HG03342 (cell line): ENCODE results near the gene CHM.

Source experiments
- ATAC-seq: cut with Tn5 transposase; IDR thresholded peaks from one replicate; pipeline ENCODE4 v1.9.1; 2021; ENCODE audit warnings: mild to moderate bottlenecking, moderate library complexity; ENCODE audit not compliant: unreplicated experiment

The CHM gene

DNA sequence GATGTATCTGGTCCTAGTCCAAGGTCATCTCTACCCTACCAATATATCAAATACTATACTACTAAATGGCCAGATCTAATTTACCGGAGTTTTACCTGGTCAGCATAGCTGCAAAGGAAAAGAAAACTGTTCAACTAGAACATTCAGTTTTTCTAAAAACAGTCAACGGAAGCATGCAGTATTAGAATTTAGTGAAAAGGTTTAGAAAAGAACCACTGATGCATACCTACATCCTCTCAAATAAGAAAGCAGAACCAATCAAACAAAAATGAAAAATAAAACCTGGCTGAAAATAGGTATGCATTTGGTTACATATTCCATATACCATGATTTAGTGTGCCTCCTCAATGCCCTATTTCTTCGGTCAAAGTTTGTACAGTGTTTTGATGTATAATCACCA is 140.0 kb downstream of the CHM start:
- ATAC-seq: no peak

DNA sequence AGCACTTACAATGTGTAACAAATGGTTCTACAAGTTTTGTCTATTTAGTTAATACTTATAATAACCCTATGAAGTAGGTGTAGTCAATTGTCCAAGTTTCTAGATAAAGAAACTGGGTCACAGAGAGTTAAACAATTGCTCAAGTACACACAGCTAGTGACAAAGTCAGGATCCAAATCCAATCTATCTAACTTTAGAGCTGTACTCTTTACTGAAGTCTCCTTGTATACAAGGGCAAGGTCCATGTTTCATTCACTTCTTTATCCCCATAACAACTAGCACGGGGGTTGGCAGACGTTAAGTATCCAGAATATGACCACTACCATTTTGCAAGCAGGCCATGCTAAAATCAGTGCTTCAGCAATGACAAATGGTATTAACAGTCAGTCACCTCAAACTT is 141.0 kb downstream of the CHM start:
- no peak for ATAC-seq

DNA sequence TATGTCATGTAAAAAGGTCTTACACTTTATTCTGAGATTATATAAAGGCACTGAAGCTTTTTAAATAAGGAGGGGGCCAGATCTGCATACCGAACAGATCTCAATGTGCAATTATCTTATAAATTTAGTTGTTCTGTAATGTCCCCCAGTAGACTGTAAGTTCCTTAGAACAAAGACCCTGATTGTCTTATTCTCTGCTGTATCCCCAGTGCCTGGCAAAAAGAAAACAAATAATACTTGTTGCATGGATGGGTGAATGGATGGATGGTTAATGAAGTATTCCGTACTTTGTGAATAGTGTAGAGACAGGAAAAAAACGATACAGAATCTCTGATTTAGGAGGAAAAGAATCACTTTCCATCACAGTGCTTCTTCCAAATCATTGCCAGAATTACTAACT is 141.5 kb downstream of the CHM start:
- ATAC-seq: no peak

DNA sequence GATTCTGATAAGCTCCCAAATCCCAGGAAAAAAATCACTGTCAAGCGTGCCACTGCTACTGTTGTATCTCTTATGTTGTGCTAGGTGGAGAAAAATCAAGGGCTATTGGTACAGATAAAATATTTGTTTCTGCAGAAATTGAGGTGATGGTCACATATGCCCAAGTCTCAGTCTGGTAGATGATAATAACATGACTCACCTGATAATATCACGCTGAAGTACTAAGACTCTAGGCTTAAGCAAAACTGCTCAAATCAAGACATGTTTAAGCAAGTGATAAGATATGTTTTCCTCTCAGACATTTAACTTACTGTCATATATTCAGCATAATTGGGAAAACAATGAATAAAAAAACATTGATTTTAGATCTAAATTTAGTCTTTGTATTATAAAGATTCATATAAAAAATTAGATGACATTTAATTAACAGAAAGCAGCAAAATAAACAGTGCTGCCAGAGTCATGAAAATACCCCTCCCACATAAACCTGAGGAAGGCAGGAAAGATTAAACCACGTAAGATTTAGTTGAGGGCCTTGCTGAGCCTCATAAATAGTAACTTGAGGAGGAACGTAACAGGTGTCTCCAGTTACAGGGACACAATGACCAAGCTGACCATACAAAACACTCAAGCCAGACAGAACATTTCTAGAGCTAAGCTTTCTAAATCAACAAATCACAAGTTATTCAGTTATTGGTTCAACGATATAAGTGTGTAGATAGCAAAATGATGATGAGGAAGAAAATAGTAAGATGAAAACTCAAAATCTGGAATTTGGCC is 143.5 kb downstream of the CHM start:
- ATAC-seq: no peak

DNA sequence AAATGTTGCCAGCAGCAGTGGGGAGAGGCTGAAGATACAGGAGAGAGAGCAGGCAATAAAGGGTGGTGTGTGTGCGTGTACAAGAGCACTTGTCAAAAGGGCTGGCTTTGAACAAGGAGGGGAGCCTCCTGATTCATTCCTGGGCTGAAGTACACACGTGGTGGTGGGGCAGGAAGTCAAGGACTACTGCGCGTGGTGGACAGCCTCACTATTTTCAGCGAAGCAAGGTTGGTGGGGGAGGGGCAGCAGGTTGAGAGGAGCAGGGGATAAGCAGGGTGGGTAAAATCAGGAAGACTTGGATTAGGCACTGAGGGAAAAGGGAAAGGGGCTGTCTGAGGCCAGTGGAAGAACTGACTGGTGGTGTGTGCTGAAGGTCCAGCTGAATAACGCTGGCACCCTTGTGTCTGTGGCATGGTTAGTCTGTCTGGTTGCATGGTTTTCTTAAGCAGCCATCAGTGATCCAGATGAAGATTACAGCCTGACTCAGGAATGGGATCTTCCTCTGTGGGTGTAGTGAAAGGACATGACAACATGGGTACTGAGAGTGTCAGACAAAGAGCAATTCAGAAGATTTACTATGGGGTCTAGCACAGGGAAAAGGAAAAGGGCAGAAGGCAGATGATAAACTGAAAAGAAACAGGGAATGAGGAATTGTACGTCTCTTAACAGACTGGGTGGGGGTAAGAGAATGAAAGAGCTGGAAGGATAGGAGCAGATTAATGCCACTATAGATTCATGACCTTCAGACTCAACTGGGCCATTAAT is 149.8 kb downstream of the CHM start:
- no peak for ATAC-seq

DNA sequence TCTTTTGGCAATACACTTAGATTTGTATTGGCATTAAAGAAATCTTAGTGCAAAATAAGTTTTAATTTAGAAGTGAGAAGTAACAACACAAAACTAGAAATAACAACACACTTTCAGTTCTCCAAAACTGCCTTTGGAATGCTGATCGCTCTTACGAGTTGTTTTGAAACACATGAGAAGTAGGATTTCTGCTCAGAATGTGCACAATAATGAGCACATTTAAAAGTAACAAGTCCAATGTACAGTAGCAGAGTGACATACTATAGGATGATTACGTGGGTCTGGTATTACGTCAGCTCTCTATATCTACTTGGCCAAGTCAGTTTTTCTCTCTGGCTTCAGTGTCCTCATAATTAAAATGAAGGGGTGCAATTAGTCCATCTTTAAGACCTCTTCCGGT is 164.8 kb downstream of the CHM start:
- no peak for ATAC-seq

DNA sequence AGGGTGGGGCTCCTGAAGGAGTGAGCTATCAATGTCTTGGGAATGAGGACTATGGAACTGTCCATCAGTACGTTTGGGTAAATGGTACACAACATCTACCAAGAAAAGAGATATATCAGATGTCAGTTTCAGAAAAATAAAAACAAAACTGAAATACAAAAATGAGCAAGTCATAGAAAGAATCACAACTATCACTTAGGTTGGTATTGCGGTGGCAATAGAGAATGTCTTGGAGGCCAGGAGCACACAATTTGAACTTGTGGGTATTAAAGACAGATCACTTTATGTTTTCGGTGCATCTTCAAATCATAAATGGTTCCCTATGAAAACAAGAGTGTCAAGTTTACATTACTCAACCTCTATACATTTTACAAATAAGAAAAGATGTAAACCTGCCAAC is 176.8 kb downstream of the CHM start:
- ATAC-seq: no peak

DNA sequence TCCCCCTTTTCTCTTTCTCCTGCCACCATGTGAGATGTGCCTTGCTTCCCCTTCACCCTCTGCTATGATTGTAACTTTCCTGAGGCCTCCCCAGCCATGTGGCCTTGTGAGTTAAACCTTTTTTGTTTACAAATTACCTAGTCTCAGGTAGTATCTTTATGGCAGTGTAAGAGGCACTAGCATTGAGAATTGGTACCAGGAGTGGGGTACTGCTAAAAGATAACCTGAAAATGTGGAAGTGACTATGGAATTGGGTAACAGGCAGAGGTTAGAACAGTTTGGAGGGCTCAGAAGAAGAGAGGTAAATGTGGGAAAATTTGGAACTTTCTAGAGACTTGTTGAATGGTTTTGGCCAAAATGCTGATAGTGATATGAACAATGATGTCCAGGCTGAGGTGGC is 182.0 kb downstream of the CHM start:
- ATAC-seq: no peak

DNA sequence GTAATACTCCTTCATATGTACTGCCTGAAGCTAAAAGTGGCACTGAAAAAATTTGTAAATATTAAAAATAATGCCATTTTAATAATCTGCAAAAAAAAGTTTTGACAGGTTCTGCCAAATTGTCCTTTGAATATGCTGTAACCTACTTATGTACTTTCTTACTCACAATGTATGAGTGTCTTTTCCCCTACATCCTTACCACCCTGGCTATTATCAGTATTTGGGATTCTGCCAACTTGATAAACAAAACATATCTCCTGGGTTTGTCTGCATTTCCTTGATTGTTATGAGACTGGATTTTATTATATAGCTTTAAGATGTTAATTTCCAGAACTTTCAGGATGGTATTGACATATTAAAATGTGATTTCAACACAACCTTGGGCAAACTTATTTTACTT is 187.9 kb downstream of the CHM start:
- no peak for ATAC-seq

DNA sequence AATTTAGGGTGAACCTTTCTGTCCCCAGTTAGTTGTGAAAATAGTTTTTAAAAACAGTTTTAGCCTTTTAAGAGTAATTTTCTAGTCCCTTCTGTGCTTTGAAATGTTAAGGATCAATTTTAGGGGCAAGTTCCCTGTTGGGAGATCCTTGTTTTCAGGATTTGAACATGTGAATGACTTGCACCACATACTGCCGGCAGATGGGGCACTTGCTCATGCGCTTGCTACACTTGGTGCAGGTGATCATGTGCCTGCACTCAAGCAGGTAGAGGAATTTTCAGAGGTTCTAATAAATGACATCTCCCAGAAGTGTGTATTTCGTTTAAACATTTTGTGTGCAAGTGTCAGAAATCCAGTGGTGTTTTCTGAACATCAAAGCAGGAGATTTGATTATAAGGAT is 195.9 kb downstream of the CHM start:
- no peak for ATAC-seq

DNA sequence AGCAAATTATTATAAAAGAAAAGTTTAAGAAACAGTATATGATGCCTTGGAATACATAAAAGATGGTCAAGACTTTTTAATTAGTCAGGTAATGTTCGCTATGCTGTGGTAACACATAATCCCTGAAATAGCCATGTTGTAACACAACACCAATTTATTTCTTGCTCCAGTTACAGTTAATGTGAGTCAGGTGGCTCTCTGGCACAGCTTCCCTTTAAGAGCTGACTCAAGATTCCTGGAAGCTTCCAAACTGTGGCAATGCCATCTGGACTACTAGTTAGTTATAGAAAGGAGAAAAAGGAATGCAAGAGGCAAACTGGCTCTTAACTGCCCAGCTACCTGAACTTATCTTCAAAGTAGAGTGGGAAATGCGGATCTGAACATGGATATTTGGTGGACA is 210.5 kb downstream of the CHM start:
- ATAC-seq: no peak

DNA sequence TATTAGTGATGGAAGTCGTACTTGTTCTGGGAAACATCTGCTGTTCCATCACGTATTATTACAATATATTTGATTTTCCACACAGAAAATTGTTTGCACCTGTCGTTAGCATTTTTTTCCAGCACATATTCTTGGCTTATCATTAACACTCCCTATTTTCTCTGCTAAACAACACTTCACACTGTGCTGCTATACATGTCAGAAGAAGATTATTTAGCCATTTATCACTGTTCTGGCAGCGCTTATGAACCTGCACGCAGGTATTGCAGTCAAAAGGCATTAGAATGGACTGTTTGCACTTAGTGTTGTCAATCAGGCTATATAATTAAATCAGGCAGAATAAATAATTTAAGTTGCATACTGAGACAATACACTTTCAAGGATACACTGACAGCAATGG is 218.6 kb downstream of the CHM start:
- ATAC-seq: no peak

DNA sequence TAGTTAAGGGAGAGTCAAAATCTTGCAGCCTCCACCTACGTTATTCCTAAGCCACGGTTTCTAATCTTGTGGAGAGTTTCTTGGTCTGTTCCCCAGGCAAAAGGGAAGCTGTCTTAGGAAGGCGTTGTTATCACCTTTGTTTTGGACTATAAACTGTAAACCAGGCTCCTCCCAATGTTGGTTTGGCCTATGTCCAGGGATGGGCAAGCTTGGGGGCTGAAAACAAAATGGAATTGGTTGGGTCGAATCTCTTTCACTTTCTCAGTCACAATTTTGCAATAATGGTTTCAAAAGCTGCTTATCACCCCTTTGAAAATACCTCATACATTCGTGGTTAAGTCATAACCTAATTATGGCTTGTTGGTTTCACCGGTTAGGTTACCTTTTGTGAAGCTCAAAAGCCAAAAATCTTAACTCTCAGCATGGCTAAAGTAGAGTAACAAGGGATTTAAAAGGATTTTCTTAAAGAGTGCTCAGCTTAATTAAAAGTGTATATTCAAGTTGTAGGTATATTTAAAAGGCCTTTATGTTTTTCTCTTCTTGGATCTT is 232.1 kb downstream of the CHM start:
- ATAC-seq: no peak
